Measurements from ENCODE around the gene MYO1D. TPM values are rescaled to one million over a fixed set of nuclear protein-coding genes. Genes with fewer than 3 reads are reported as not detected.
"Not testable (repeated sequence)": the region's sequence is repeated elsewhere in the genome, so short reads cannot be mapped to it uniquely, and the experiment has no call there.

Gene MYO1D
- total RNA-seq, 2 experiments from 2014 or later, result 8.7 to 8.8 TPM

- POLR2A ChIA-PET; DNase-seq; intact Hi-C loops (cut with DNase I, micrococcal nuclease); CTCF ChIA-PET; H3K4me3 Mint-ChIP-seq; H3K4me1 Mint-ChIP-seq; H3K9me3 Mint-ChIP-seq (ENCODE audit: low read depth); ATAC-seq; H3K27me3 Mint-ChIP-seq; H3K36me3 Mint-ChIP-seq (ENCODE audit: low read depth); H3K27ac Mint-ChIP-seq: not testable (repeated sequence)
Observed at GRCh38 chr17:32641514-32641913, 235.4 kb downstream of the MYO1D start.

GRCh38 chr17:32636598-32637218 lies 240.2 kb downstream of the MYO1D start:
- H3K9me3 Mint-ChIP-seq (ENCODE audit: low read depth), result peaks cover 2% of the 10 kb centered on the region
- DNase-seq, result no peak

GRCh38 chr17:32634167-32634566 lies 242.8 kb downstream of the MYO1D start:
- Mint-ChIP-seq H3K36me3 (ENCODE audit: low read depth) (no peaks in the 10 kb centered on the region), H3K27ac (no peak overlapping the region), H3K4me1 (peaks cover 2% of the 10 kb centered on the region), H3K27me3 (no peaks in the 10 kb centered on the region), H3K9me3 (ENCODE audit: low read depth) (no peaks in the 10 kb centered on the region), H3K4me3 (no peak overlapping the region)
- DNase-seq (no peak), ATAC-seq (no peak)
- ChIA-PET POLR2A (no interaction called here), CTCF (no interaction called here)
- intact Hi-C loops (cut with DNase I, micrococcal nuclease), result no loop called here

More at GRCh38 chr17:32636598-32637218, 240.2 kb downstream of the MYO1D start:
- Mint-ChIP-seq H3K36me3 (ENCODE audit: low read depth) (no peaks in the 10 kb centered on the region), H3K27ac (no peak overlapping the region), H3K27me3 (no peaks in the 10 kb centered on the region), H3K4me1 (no peaks in the 10 kb centered on the region), H3K4me3 (no peak overlapping the region)
- ChIA-PET CTCF (no interaction called here), POLR2A (no interaction called here)
- no peak for ATAC-seq
- intact Hi-C loops (cut with DNase I, micrococcal nuclease), result no loop called here

GRCh38 chr17:32631341-32632096 lies 245.4 kb downstream of the MYO1D start:
- ATAC-seq (no peak), DNase-seq (no peak)
- intact Hi-C loops (cut with DNase I, micrococcal nuclease), result no loop called here
- Mint-ChIP-seq H3K9me3 (ENCODE audit: low read depth) (no peaks in the 10 kb centered on the region), H3K27ac (no peak overlapping the region), H3K4me1 (peaks cover 2% of the 10 kb centered on the region), H3K36me3 (ENCODE audit: low read depth) (no peaks in the 10 kb centered on the region), H3K27me3 (no peaks in the 10 kb centered on the region), H3K4me3 (no peak overlapping the region)
- ChIA-PET CTCF (interaction anchor here (1.0 kb wide), 1 partner anchor 12 kb away, joined by 3 read pairs; no protein-coding TSS in a partner anchor), POLR2A (no interaction called here)

- no peak for ATAC-seq
- peaks cover 2% of the 10 kb centered on the region for H3K4me1 Mint-ChIP-seq
- intact Hi-C loops (cut with DNase I, micrococcal nuclease), result no loop called here
- H3K27me3 Mint-ChIP-seq, result no peaks in the 10 kb centered on the region
- no peaks in the 10 kb centered on the region for H3K36me3 Mint-ChIP-seq (ENCODE audit: low read depth)
- DNase-seq, result no peak
- no peak overlapping the region for H3K4me3 Mint-ChIP-seq
- ChIA-PET CTCF (no interaction called here), POLR2A (no interaction called here)
- no peaks in the 10 kb centered on the region for H3K9me3 Mint-ChIP-seq (ENCODE audit: low read depth)
- no peak overlapping the region for H3K27ac Mint-ChIP-seq
Observed at GRCh38 chr17:32629563-32630190, 247.2 kb downstream of the MYO1D start.

GRCh38 chr17:32628271-32629044 lies 248.5 kb downstream of the MYO1D start:
- H3K36me3 Mint-ChIP-seq (ENCODE audit: low read depth), result no peaks in the 10 kb centered on the region
- H3K9me3 Mint-ChIP-seq (ENCODE audit: low read depth), result no peaks in the 10 kb centered on the region
- no peaks in the 10 kb centered on the region for H3K27me3 Mint-ChIP-seq
- ATAC-seq (no peak), DNase-seq (no peak)
- ChIA-PET CTCF (interaction anchor here (0.6 kb wide), 1 partner anchor 33 kb away, joined by 4 read pairs; no protein-coding TSS in a partner anchor), POLR2A (no interaction called here)
- no peak overlapping the region for H3K27ac Mint-ChIP-seq
- no peak overlapping the region for H3K4me3 Mint-ChIP-seq
- peaks cover 2% of the 10 kb centered on the region for H3K4me1 Mint-ChIP-seq
- intact Hi-C loops (cut with DNase I, micrococcal nuclease), result no loop called here

- Mint-ChIP-seq H3K9me3 (ENCODE audit: low read depth) (no peaks in the 10 kb centered on the region), H3K36me3 (ENCODE audit: low read depth) (no peaks in the 10 kb centered on the region), H3K4me1 (peaks cover 2% of the 10 kb centered on the region), H3K4me3 (no peak overlapping the region), H3K27me3 (no peaks in the 10 kb centered on the region), H3K27ac (no peak overlapping the region)
- CTCF ChIA-PET, result interaction anchor here (0.9 kb wide), 1 partner anchor 158 kb away, joined by 5 read pairs; no protein-coding TSS in a partner anchor
- intact Hi-C loops (cut with DNase I, micrococcal nuclease), result no loop called here
- no peak for ATAC-seq
- no peak for DNase-seq
- POLR2A ChIA-PET, result no interaction called here
Observed at GRCh38 chr17:32627239-32627996, 249.5 kb downstream of the MYO1D start.

GRCh38 chr17:32626379-32626791 lies 250.5 kb downstream of the MYO1D start:
- peaks cover 2% of the 10 kb centered on the region for H3K4me1 Mint-ChIP-seq
- ChIA-PET CTCF (interaction anchor here (0.6 to 0.9 kb wide), 2 partner anchors 86 to 157 kb away, joined by 3 to 5 read pairs; no protein-coding TSS in a partner anchor), POLR2A (no interaction called here)
- no peak overlapping the region for H3K27ac Mint-ChIP-seq
- DNase-seq (no peak), ATAC-seq (no peak)
- H3K27me3 Mint-ChIP-seq, result no peaks in the 10 kb centered on the region
- H3K36me3 Mint-ChIP-seq (ENCODE audit: low read depth), result no peaks in the 10 kb centered on the region
- intact Hi-C loops (cut with DNase I, micrococcal nuclease), result no loop called here
- no peaks in the 10 kb centered on the region for H3K9me3 Mint-ChIP-seq (ENCODE audit: low read depth)
- H3K4me3 Mint-ChIP-seq, result no peak overlapping the region

- intact Hi-C loops (cut with DNase I, micrococcal nuclease), result no loop called here
- H3K27me3 Mint-ChIP-seq, result no peaks in the 10 kb centered on the region
- no peak for ATAC-seq
- H3K36me3 Mint-ChIP-seq (ENCODE audit: low read depth), result no peaks in the 10 kb centered on the region
- H3K4me3 Mint-ChIP-seq, result no peak overlapping the region
- POLR2A ChIA-PET, result no interaction called here
- CTCF ChIA-PET, result interaction anchor here (0.6 kb wide), 2 partner anchors 87 to 143 kb away, joined by 3 read pairs; no protein-coding TSS in a partner anchor
- H3K27ac Mint-ChIP-seq, result no peak overlapping the region
- DNase-seq, result no peak
- H3K9me3 Mint-ChIP-seq (ENCODE audit: low read depth), result no peaks in the 10 kb centered on the region
- H3K4me1 Mint-ChIP-seq, result peaks cover 2% of the 10 kb centered on the region
Observed at GRCh38 chr17:32625971-32626370, 251.0 kb downstream of the MYO1D start.

GRCh38 chr17:32623196-32623595 lies 253.7 kb downstream of the MYO1D start:
- Mint-ChIP-seq H3K27me3 (no peaks in the 10 kb centered on the region), H3K27ac (no peak overlapping the region), H3K4me1 (no peaks in the 10 kb centered on the region), H3K4me3 (no peak overlapping the region), H3K9me3 (ENCODE audit: low read depth) (no peaks in the 10 kb centered on the region), H3K36me3 (ENCODE audit: low read depth) (no peaks in the 10 kb centered on the region)
- CTCF ChIA-PET, result no interaction called here
- POLR2A ChIA-PET, result no interaction called here
- no peak for ATAC-seq
- intact Hi-C loops (cut with DNase I, micrococcal nuclease), result no loop called here
- DNase-seq, result no peak

GRCh38 chr17:32622540-32622939 lies 254.4 kb downstream of the MYO1D start:
- no peaks in the 10 kb centered on the region for H3K9me3 Mint-ChIP-seq (ENCODE audit: low read depth)
- intact Hi-C loops (cut with DNase I, micrococcal nuclease), result no loop called here
- CTCF ChIA-PET, result no interaction called here
- no peaks in the 10 kb centered on the region for H3K36me3 Mint-ChIP-seq (ENCODE audit: low read depth)
- POLR2A ChIA-PET, result no interaction called here
- H3K4me1 Mint-ChIP-seq, result no peaks in the 10 kb centered on the region
- H3K27me3 Mint-ChIP-seq, result no peaks in the 10 kb centered on the region
- no peak for DNase-seq
- no peak overlapping the region for H3K4me3 Mint-ChIP-seq
- no peak for ATAC-seq
- H3K27ac Mint-ChIP-seq, result no peak overlapping the region
